Fibroblast of pulmonary artery (primary cell): ENCODE results near the gene SMAD9.

Experiments used
- DNase-seq: peaks from one replicate; pipeline ENCODE4 v3.0.0-alpha.2; 2010; ENCODE audit warnings: low read depth
- H3K4me3 ChIP-seq: replicated peaks from 2 replicates; pipeline ENCODE4 v1.5.1; 2011; ENCODE audit warnings: low read depth, mild to moderate bottlenecking, control low read depth, low read length, moderate library complexity
- TF ChIP-seq, protein P1 (sequence below): IDR thresholded peaks from 2 replicates; pipeline ENCODE4 v1.5.1; 2011; ENCODE audit warnings: mild to moderate bottlenecking, control low read depth, low read length, inconsistent platforms; ENCODE audit errors: missing control alignments

SMAD9 gene

DNA sequence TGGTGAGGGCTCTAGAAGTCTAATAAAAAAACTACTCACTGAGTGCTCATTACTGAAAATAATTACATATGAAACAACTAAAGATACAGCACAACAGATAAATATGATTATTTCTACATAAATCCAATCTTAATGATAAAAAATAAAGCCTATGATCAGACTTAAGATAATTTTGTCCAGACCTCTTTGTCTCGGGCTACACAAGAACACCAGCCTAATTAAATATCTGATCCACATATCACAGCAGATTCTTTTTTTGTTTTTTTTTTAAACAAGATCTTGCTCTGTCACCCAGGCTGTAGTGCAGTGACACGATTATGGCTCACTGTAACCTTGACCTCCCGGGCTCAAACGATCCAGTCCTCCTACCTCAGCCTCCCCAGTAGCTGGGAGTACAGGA is 30.3 kb upstream of the SMAD9 start:
- TF ChIP-seq, protein P1, sequence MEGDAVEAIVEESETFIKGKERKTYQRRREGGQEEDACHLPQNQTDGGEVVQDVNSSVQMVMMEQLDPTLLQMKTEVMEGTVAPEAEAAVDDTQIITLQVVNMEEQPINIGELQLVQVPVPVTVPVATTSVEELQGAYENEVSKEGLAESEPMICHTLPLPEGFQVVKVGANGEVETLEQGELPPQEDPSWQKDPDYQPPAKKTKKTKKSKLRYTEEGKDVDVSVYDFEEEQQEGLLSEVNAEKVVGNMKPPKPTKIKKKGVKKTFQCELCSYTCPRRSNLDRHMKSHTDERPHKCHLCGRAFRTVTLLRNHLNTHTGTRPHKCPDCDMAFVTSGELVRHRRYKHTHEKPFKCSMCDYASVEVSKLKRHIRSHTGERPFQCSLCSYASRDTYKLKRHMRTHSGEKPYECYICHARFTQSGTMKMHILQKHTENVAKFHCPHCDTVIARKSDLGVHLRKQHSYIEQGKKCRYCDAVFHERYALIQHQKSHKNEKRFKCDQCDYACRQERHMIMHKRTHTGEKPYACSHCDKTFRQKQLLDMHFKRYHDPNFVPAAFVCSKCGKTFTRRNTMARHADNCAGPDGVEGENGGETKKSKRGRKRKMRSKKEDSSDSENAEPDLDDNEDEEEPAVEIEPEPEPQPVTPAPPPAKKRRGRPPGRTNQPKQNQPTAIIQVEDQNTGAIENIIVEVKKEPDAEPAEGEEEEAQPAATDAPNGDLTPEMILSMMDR: no peak
- H3K4me3 ChIP-seq: no peak overlapping the region
- DNase-seq: no peak

GRCh38 chr13:36945078-36945477 is 25.0 kb upstream of the SMAD9 start:
- H3K4me3 ChIP-seq: no peak overlapping the region
- TF ChIP-seq, protein P1: no peak
- no peak for DNase-seq

- TF ChIP-seq, protein P1: no peak
- H3K4me3 ChIP-seq: no peak overlapping the region
- DNase-seq: no peak
Observed at GRCh38 chr13:36925603-36926002, 5.6 kb upstream of the SMAD9 start.

DNA sequence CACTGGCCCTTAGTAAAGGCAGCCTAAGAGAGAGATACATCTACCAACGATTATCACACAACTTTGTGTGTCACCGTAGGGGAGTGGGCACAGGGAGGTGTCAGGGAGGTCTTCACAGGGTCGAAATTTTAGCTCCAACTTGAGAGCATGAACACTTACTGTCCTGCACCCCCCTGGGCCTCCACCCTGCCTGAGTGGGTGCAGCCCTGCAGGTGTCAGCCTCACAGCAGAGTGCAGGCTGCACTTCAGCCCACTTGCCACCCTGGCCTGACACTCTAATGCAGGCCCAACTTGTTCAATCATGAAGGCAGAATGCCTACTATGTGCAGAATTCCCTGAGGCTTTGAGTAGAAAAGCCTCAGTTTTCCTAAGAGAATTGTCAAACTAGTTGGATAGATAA is 4.0 kb upstream of the SMAD9 start:
- DNase-seq: no peak
- no peak overlapping the region for H3K4me3 ChIP-seq
- TF ChIP-seq, protein P1: no peak

GRCh38 chr13:36921631-36922301 is 1.7 kb upstream of the SMAD9 start:
- TF ChIP-seq, protein P1: no peak
- no peak overlapping the region for H3K4me3 ChIP-seq
- no peak for DNase-seq

GRCh38 chr13:36920616-36921185 is 663 bp upstream of the SMAD9 start:
- TF ChIP-seq, protein P1: no peak
- peak overlapping the region; percentile 38 for H3K4me3 ChIP-seq
- no peak for DNase-seq

- TF ChIP-seq, protein P1: no peak
- peak overlapping the region; percentile 58 for H3K4me3 ChIP-seq
- DNase-seq: peak; percentile 17
Observed at GRCh38 chr13:36919171-36919832, 736 bp downstream of the SMAD9 start.
